Activated T-helper 17 cell treated with anti-CD3 and anti-CD28 coated beads, Interleukin-2, amount 50 U/mL, for 72 hours (primary cell): ENCODE data around the gene CCDC50. TPM values are rescaled to one million over a fixed set of nuclear protein-coding genes. Genes with fewer than 3 reads are reported as not detected.

ENCODE experiments used
- ATAC-seq: fragments of 150-1000 bp; cut with Tn5 transposase; replicated peaks from 2 replicates; pipeline ENCODE4 v1.10.0; 2021; ENCODE audit warnings: mild to moderate bottlenecking, moderate library complexity
- H3K27ac Mint-ChIP-seq: one replicate; pipeline ENCODE4 v1.8.0; 2022; ENCODE audit warnings: mixed read lengths
- H3K27me3 Mint-ChIP-seq: one replicate; pipeline ENCODE4 v1.8.0; 2022; ENCODE audit warnings: mixed read lengths
- H3K36me3 Mint-ChIP-seq: one replicate; pipeline ENCODE4 v1.8.0; 2022; ENCODE audit warnings: low read depth, mild to moderate bottlenecking, mixed read lengths
- H3K4me1 Mint-ChIP-seq: one replicate; pipeline ENCODE4 v1.8.0; 2022; ENCODE audit warnings: mixed read lengths
- H3K4me3 Mint-ChIP-seq: one replicate; pipeline ENCODE4 v1.8.0; 2022; ENCODE audit warnings: mild to moderate bottlenecking, mixed read lengths
- H3K9me3 Mint-ChIP-seq: one replicate; pipeline ENCODE4 v1.8.0; 2022; ENCODE audit warnings: mixed read lengths
- total RNA-seq, 2 donors: library from RNA; stranded (reverse); gene quantifications; one replicate each; pipeline ENCODE4 v1.2.3, GENCODE V29; 2022

Gene CCDC50
- total RNA-seq, 2 donors from 2014 or later, result 12.6 to 14.6 TPM

- Mint-ChIP-seq H3K4me1 (no peaks in the 10 kb centered on the region), H3K27ac (no peak overlapping the region), H3K4me3 (no peak overlapping the region), H3K9me3 (no peaks in the 10 kb centered on the region), H3K36me3 (no peaks in the 10 kb centered on the region), H3K27me3 (no peaks in the 10 kb centered on the region)
- no peak for ATAC-seq
These were observed 26.7 kb upstream of the CCDC50 start for GRCh38 chr3:191302451-191302850.

DNA sequence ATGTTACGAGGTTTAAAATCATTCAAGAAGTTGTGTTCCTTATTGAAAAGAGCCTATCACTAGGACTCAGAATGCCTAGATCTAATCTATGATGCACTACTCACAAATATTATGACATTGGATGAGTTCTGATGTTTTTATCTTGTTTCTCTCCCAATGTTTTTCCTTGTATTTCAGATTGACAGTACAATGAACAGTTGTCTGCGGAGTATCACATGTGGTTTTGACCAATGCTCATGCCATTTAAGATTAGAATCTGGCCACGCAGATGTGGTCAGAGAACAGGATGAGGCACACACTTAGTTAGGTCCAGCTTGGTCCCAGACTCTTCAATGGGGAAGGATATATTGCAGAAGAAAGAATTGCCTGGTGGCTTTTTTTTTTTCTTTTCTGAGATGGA is 25.6 kb upstream of the CCDC50 start:
- no peak for ATAC-seq
- Mint-ChIP-seq H3K27me3 (no peaks in the 10 kb centered on the region), H3K4me3 (no peak overlapping the region), H3K27ac (no peak overlapping the region), H3K9me3 (no peaks in the 10 kb centered on the region), H3K36me3 (no peaks in the 10 kb centered on the region), H3K4me1 (no peaks in the 10 kb centered on the region)

DNA sequence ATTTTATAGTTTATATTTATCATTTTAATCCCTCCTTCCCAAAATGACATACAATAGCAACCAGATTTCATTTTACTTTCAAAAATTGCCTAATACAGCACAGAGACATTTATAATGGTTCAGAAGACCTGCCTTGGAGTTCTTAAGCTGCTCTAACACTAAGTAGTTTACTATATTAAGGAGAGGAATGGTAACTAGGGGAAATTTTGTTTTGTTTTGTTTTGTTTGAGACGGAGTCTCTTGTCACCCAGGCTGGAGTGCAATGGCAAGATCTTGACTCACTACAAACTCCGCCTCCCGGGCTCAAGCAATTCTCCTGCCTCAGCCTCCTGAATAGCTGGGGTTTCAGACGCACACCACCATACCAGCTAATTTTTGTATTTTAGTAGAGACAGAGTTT is 22.8 kb upstream of the CCDC50 start:
- Mint-ChIP-seq H3K4me3 (no peak overlapping the region), H3K36me3 (no peaks in the 10 kb centered on the region)
- no peak for ATAC-seq

DNA sequence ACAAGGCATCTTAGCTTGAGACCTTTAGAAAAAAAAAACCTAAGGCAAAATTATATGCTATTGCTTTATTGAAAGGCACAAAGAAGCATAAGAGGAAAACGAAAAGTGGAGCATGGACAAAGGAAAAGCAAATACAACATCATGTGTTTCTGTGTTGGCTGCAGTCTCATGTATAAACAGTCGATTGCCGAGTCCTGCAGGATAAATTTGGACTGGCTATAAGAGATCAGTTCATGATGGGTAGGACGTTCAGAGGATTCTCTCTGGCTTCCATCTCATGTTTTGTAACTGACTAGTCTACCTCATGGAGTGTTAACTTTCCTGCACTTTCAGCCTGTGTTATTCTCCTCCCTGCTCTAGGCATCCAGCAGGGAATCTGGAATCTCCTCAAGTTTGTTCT is 21.9 kb upstream of the CCDC50 start:
- ATAC-seq, result no peak
- Mint-ChIP-seq H3K36me3 (no peaks in the 10 kb centered on the region), H3K27me3 (no peaks in the 10 kb centered on the region), H3K27ac (no peak overlapping the region), H3K4me3 (no peak overlapping the region), H3K9me3 (peaks cover 4% of the 10 kb centered on the region), H3K4me1 (no peaks in the 10 kb centered on the region)

More for the DNA sequence above, 22.8 kb upstream of the CCDC50 start:
- Mint-ChIP-seq H3K9me3 (peaks cover 4% of the 10 kb centered on the region), H3K27me3 (no peaks in the 10 kb centered on the region), H3K4me1 (no peaks in the 10 kb centered on the region), H3K27ac (no peak overlapping the region)

DNA sequence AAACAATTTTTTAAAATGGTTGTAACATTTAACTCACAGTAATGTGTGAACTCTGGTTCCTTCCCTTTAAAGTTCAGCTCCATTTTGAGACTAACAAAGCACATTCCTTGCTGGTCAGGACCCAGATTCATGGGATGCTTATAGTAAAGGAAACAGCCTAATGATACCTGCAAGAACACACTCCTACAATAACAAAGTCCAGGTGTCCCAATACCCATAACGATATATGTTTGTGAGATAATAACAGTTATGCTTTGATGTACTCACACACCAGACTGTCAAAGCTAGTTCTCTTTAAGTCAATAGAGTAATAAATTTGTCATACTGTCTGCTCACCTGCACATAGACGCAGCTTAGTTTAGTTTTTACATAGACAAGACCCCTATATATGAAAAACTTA is 15.9 kb upstream of the CCDC50 start:
- ATAC-seq, result no peak
- H3K9me3 Mint-ChIP-seq, result peaks cover 4% of the 10 kb centered on the region
- no peaks in the 10 kb centered on the region for H3K27me3 Mint-ChIP-seq
- H3K4me3 Mint-ChIP-seq, result no peak overlapping the region
- H3K36me3 Mint-ChIP-seq, result no peaks in the 10 kb centered on the region
- H3K4me1 Mint-ChIP-seq, result no peaks in the 10 kb centered on the region
- H3K27ac Mint-ChIP-seq, result no peak overlapping the region

- H3K4me3 Mint-ChIP-seq, result no peak overlapping the region
- no peaks in the 10 kb centered on the region for H3K4me1 Mint-ChIP-seq
- H3K27me3 Mint-ChIP-seq, result no peaks in the 10 kb centered on the region
- H3K36me3 Mint-ChIP-seq, result no peaks in the 10 kb centered on the region
- peaks cover 4% of the 10 kb centered on the region for H3K9me3 Mint-ChIP-seq
- no peak overlapping the region for H3K27ac Mint-ChIP-seq
- no peak for ATAC-seq
These were observed 15.0 kb upstream of the CCDC50 start for GRCh38 chr3:191314109-191314728.

GRCh38 chr3:191316876-191317603 is 12.2 kb upstream of the CCDC50 start:
- peaks cover 3% of the 10 kb centered on the region for H3K27me3 Mint-ChIP-seq
- no peaks in the 10 kb centered on the region for H3K9me3 Mint-ChIP-seq
- ATAC-seq, result no peak
- H3K27ac Mint-ChIP-seq, result no peak overlapping the region
- no peaks in the 10 kb centered on the region for H3K36me3 Mint-ChIP-seq
- H3K4me3 Mint-ChIP-seq, result no peak overlapping the region
- H3K4me1 Mint-ChIP-seq, result no peaks in the 10 kb centered on the region

DNA sequence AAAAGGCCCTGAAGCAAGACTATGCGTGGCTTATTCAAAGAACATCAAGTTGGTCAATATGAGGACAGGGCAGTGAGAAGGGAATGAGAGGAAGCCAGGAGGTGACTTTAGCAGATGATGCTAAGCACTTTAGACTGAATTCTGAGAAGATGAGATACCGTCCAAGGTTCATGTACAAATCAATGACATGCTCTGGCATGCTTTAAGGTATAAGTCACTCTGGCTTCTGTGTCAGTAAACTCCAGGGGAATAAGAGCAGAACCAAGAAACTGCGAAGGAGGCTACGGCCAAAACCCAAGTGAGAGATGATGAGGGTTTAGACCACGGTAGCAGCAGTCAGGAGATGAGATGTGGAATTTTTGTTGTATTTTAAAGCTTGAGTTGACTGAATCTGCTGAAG is 8.9 kb upstream of the CCDC50 start:
- Mint-ChIP-seq H3K4me1 (no peaks in the 10 kb centered on the region), H3K4me3 (no peak overlapping the region), H3K27ac (no peak overlapping the region), H3K36me3 (no peaks in the 10 kb centered on the region), H3K9me3 (peaks cover 6% of the 10 kb centered on the region), H3K27me3 (peaks cover 3% of the 10 kb centered on the region)
- no peak for ATAC-seq

DNA sequence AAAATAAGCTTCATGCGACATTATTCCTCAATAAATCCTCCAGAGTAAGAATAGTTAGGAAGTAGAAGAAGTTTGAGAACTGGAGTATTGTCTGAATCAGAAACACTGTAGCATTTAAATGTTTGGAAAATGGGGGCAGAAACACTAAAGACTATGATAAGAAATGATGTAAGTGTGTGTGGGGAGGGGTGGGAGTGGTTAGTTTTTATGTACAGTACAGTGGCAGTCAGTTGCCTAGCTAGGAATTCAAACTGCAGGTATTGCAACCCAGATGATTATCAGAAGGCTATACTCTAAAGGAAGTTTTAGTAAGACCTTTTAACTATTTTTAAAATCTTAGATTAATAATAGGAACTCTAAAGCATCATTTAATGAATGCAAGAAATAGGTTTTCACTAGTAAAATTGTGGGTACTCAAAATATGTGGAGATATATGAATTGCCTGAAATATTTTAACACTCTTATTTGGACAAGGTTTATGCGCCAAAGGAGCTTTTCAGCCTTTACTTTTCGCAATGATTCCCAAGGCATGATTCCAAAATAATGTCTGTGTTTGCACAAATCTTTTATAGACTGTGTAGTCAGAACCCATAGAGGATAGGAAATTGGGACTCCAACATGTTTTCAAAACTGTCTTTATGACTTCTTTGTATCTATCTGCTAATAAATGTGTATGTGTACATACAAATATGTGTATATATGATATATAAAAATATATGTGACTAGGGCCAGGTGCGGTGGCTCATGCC is 8.0 kb upstream of the CCDC50 start:
- Mint-ChIP-seq H3K4me1 (no peaks in the 10 kb centered on the region), H3K4me3 (no peak overlapping the region), H3K27me3 (peaks cover 3% of the 10 kb centered on the region), H3K27ac (no peak overlapping the region), H3K9me3 (peaks cover 6% of the 10 kb centered on the region), H3K36me3 (no peaks in the 10 kb centered on the region)
- no peak for ATAC-seq

GRCh38 chr3:191324936-191325335 is 4.3 kb upstream of the CCDC50 start:
- no peak for ATAC-seq
- peaks cover 9% of the 10 kb centered on the region for H3K9me3 Mint-ChIP-seq
- H3K27me3 Mint-ChIP-seq, result peaks cover 13% of the 10 kb centered on the region
- no peak overlapping the region for H3K4me3 Mint-ChIP-seq
- no peak overlapping the region for H3K27ac Mint-ChIP-seq
- peaks cover 8% of the 10 kb centered on the region for H3K4me1 Mint-ChIP-seq
- no peaks in the 10 kb centered on the region for H3K36me3 Mint-ChIP-seq

DNA sequence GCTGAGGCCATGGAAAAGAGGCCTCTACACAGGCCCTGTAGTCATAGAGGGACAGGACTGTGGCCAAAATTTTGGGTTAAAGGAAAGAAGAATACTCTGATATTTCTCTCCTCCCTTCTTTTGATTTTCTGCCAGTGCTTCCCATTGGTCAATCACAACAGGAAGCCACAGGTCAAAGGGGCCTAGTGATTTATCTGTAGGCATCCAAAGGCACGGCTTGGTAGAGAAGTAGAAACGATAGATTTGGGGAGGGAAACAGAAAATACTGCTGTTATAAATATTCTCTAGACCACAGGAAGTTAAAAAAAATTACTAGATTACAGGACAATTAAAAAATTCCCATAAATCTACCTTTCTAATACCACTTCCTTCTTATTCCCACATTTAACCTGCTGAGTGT is 1.7 kb upstream of the CCDC50 start:
- peaks cover 13% of the 10 kb centered on the region for H3K4me1 Mint-ChIP-seq
- H3K4me3 Mint-ChIP-seq, result no peak overlapping the region
- no peak overlapping the region for H3K27ac Mint-ChIP-seq
- no peaks in the 10 kb centered on the region for H3K36me3 Mint-ChIP-seq
- no peak for ATAC-seq
- peaks cover 20% of the 10 kb centered on the region for H3K27me3 Mint-ChIP-seq
- peaks cover 9% of the 10 kb centered on the region for H3K9me3 Mint-ChIP-seq

GRCh38 chr3:191328383-191328961 is 722 bp upstream of the CCDC50 start:
- ATAC-seq, result peak; percentile 79

GRCh38 chr3:191329654-191330529 is 698 bp downstream of the CCDC50 start, which contains the start of gene UTS2B:
Gene UTS2B, minus strand, starts transcription at chr3:191330526. Its CDS starts 48,337 bp downstream, at chr3:191282189.
- Mint-ChIP-seq H3K27me3 (peaks cover 20% of the 10 kb centered on the region), H3K36me3 (no peaks in the 10 kb centered on the region), H3K27ac (peak within 1 kb of the TSS; percentile 73), H3K9me3 (peaks cover 3% of the 10 kb centered on the region), H3K4me3 (peak within 1 kb of the TSS; percentile 81), H3K4me1 (peaks cover 13% of the 10 kb centered on the region)
- peak; percentile 41 for ATAC-seq

More at GRCh38 chr3:191328383-191328961, 722 bp upstream of the CCDC50 start:
- H3K36me3 Mint-ChIP-seq, result no peaks in the 10 kb centered on the region
- H3K4me1 Mint-ChIP-seq, result peaks cover 13% of the 10 kb centered on the region
- peak overlapping the region; percentile 72 for H3K27ac Mint-ChIP-seq
- H3K9me3 Mint-ChIP-seq, result peaks cover 7% of the 10 kb centered on the region
- peaks cover 20% of the 10 kb centered on the region for H3K27me3 Mint-ChIP-seq
- H3K4me3 Mint-ChIP-seq, result peak overlapping the region; percentile 74
